Neural crest cell (in vitro differentiated cells): ENCODE results near the gene SPTAN1. TPM values are rescaled to one million over a fixed set of nuclear protein-coding genes. Genes with fewer than 3 reads are reported as not detected.

ENCODE experiments used
- DNase-seq: peaks from one replicate; pipeline ENCODE4 v3.0.0; 2021; ENCODE audit warnings: low read depth, mixed read lengths, low spot score
- H3K27ac Mint-ChIP-seq: one replicate; pipeline ENCODE4 v1.8.0; 2021; ENCODE audit warnings: mild to moderate bottlenecking, mixed read lengths; ENCODE audit not compliant: unreplicated experiment
- H3K27me3 Mint-ChIP-seq: 2 replicates; pipeline ENCODE4 v1.8.0; 2021; ENCODE audit warnings: low read depth, mild to moderate bottlenecking, mixed read lengths
- H3K36me3 Mint-ChIP-seq: 2 replicates; pipeline ENCODE4 v1.8.0; 2021; ENCODE audit warnings: low read depth, mild to moderate bottlenecking, mixed read lengths
- H3K4me1 Mint-ChIP-seq: 2 replicates; pipeline ENCODE4 v1.8.0; 2021; ENCODE audit warnings: mixed read lengths
- H3K4me3 Mint-ChIP-seq: one replicate; pipeline ENCODE4 v1.8.0; 2021; ENCODE audit warnings: mild to moderate bottlenecking, mixed read lengths
- H3K9me3 Mint-ChIP-seq: 2 replicates; pipeline ENCODE4 v1.8.0; 2021; ENCODE audit warnings: mixed read lengths
- total RNA-seq: library from RNA; stranded (reverse); gene quantifications from 2 replicates; pipeline ENCODE4 v1.2.1, GENCODE V29; 2021
- TF ChIP-seq, protein P1 (sequence below): fragments of 200-600 bp; sonication (generic); conservative IDR thresholded peaks from 2 replicates; pipeline ENCODE4 v1.5.0; 2021; ENCODE audit warnings: antibody characterized with exemption, mild to moderate bottlenecking

SPTAN1 gene
- total RNA-seq, 1 donor from 2014 or later = 289 TPM

DNA sequence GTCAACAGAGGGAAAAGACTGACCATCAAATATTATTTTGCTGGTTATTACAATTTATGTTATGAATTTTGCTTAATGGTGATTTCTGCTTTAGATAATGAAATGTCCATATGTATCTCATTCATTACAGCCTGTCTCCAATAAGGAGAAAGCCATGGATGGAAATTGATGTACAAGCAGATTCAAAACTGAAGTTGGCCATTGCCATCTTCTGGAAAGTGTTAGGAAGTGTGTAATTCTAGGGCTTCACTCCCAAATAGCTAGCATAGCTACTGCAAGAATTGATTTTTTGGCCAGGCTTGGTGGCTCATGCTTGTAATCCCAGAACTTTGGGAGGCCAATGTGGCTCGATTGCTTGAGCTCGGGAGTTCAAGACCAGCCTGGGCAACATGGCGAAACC lies 58.5 kb downstream of the SPTAN1 start:
- H3K27ac Mint-ChIP-seq = no peak overlapping the region
- no peaks in the 10 kb centered on the region for H3K4me1 Mint-ChIP-seq
- no peak for DNase-seq
- peaks cover 16% of the 10 kb centered on the region for H3K36me3 Mint-ChIP-seq
- no peaks in the 10 kb centered on the region for H3K27me3 Mint-ChIP-seq
- no peaks in the 10 kb centered on the region for H3K9me3 Mint-ChIP-seq
- H3K4me3 Mint-ChIP-seq = no peak overlapping the region
- TF ChIP-seq, protein P1, sequence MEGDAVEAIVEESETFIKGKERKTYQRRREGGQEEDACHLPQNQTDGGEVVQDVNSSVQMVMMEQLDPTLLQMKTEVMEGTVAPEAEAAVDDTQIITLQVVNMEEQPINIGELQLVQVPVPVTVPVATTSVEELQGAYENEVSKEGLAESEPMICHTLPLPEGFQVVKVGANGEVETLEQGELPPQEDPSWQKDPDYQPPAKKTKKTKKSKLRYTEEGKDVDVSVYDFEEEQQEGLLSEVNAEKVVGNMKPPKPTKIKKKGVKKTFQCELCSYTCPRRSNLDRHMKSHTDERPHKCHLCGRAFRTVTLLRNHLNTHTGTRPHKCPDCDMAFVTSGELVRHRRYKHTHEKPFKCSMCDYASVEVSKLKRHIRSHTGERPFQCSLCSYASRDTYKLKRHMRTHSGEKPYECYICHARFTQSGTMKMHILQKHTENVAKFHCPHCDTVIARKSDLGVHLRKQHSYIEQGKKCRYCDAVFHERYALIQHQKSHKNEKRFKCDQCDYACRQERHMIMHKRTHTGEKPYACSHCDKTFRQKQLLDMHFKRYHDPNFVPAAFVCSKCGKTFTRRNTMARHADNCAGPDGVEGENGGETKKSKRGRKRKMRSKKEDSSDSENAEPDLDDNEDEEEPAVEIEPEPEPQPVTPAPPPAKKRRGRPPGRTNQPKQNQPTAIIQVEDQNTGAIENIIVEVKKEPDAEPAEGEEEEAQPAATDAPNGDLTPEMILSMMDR = no peak

DNA sequence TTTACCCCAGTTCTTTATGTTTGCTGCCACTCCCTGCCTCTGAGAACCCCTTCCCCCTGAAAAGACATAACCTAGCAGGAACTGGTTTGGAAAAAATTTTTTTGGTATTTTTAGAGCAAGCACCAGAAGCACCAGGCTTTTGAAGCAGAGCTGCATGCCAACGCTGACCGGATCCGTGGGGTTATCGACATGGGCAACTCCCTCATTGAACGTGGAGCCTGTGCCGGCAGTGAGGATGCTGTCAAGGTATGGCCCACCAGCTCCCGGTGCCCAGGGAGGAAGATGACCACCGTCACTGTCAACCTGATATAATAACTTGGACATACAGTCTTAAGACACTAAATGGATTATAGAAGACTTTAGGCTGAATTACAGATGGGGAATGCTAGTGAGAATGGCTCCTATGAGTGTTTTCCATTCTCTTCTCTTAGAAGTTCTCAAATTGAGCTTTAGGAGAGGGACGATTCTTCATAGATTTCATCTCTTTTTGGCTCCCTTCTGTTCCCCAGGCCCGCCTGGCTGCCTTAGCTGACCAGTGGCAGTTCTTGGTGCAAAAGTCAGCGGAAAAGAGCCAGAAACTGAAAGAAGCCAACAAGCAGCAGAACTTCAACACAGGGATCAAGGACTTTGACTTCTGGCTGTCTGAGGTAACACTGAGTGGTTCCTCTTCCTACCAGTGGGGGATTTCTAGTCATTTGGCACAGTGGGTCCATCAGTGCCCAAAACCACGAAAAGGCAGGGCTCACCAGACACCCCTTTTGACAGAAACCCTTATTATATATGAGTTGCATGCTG lies 59.4 kb downstream of the SPTAN1 start:
- Mint-ChIP-seq H3K36me3 (peaks cover 16% of the 10 kb centered on the region), H3K27ac (no peak overlapping the region), H3K4me3 (no peak overlapping the region), H3K9me3 (no peaks in the 10 kb centered on the region), H3K27me3 (no peaks in the 10 kb centered on the region), H3K4me1 (no peaks in the 10 kb centered on the region)
- DNase-seq = no peak
- TF ChIP-seq, protein P1 = no peak

DNA sequence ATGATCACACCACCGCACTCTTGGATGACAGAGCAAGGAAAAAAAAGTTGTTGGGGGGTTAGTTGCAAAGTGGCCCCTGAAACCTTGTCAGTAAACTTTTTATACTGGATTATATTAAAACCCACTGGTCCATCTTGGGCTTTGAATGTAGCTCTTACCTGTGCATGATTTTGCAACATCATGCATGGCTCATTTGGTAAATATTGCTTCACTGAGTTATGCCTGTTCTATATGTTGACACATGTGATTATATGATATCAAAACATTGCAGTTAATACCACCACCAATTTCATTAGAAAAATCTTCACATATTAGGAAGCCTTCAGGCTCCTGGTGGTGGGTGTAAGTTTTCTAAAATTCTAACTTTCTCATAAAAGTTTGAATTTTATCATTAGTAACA lies 62.3 kb downstream of the SPTAN1 start:
- TF ChIP-seq, protein P1 = no peak
- no peak overlapping the region for H3K27ac Mint-ChIP-seq
- no peaks in the 10 kb centered on the region for H3K9me3 Mint-ChIP-seq
- no peaks in the 10 kb centered on the region for H3K4me1 Mint-ChIP-seq
- peaks cover 9% of the 10 kb centered on the region for H3K36me3 Mint-ChIP-seq
- H3K27me3 Mint-ChIP-seq = no peaks in the 10 kb centered on the region
- DNase-seq = no peak
- H3K4me3 Mint-ChIP-seq = no peak overlapping the region

DNA sequence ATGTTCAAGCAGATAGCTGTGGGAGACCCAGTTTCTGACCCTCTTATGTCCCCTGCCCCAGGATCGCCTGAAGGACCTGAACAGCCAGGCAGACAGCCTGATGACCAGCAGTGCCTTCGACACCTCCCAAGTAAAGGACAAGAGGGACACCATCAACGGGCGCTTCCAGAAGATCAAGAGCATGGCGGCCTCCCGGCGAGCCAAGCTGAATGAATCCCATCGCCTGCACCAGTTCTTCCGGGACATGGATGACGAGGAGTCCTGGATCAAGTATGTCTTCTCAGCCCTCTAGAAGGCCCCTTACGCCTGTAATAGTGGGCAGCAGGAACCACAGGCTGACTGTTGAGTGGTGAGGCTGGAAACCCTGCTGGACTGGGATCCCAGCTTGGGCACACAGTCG lies 63.2 kb downstream of the SPTAN1 start:
- H3K4me3 Mint-ChIP-seq = no peak overlapping the region
- no peaks in the 10 kb centered on the region for H3K4me1 Mint-ChIP-seq
- H3K27ac Mint-ChIP-seq = no peak overlapping the region
- no peaks in the 10 kb centered on the region for H3K27me3 Mint-ChIP-seq
- no peaks in the 10 kb centered on the region for H3K9me3 Mint-ChIP-seq
- peaks cover 9% of the 10 kb centered on the region for H3K36me3 Mint-ChIP-seq
- TF ChIP-seq, protein P1 = no peak
- DNase-seq = no peak

DNA sequence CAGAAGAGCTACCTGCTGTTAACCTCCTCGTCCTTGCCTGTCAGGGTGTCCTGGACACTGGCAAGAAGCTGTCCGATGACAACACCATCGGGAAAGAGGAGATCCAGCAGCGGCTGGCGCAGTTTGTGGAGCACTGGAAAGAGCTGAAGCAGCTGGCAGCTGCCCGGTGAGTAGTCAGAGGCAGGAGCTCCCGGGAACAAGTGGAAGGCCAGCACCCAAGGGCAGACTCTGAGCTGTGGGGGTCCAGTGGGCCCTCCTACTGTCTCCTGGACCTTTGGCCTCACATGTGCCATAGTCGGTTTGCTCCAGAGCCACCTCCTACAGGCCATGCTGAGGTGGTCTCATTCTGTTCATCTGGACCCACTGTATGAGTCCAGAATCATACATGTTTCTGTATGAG lies 65.6 kb downstream of the SPTAN1 start:
- Mint-ChIP-seq H3K27me3 (no peaks in the 10 kb centered on the region), H3K9me3 (no peaks in the 10 kb centered on the region), H3K27ac (no peak overlapping the region), H3K4me3 (no peak overlapping the region), H3K4me1 (no peaks in the 10 kb centered on the region), H3K36me3 (peaks cover 6% of the 10 kb centered on the region)
- DNase-seq = no peak
- TF ChIP-seq, protein P1 = no peak
